ENCODE measurements around the gene LRRC71. TPM values are rescaled to one million over a fixed set of nuclear protein-coding genes. Genes with fewer than 3 reads are reported as not detected.

LRRC71 gene
- total RNA-seq, 1 donor from 2014 or later, result not detected

GRCh38 chr1:156943756-156944155 lies 23.3 kb downstream of the LRRC71 start:
- no peak for DNase-seq (ENCODE audit: low spot score)
- ATAC-seq, result no peak

GRCh38 chr1:156944268-156944667 lies 23.8 kb downstream of the LRRC71 start:
- DNase-seq (ENCODE audit: low spot score), result no peak

GRCh38 chr1:156944848-156945247 lies 24.4 kb downstream of the LRRC71 start:
- no peak for ATAC-seq
- no peak for DNase-seq (ENCODE audit: low spot score)

More at GRCh38 chr1:156944268-156944667, 23.8 kb downstream of the LRRC71 start:
- ATAC-seq, result no peak

- ATAC-seq, result no peak
- no peak for DNase-seq (ENCODE audit: low spot score)
These were observed 25.6 kb downstream of the LRRC71 start for GRCh38 chr1:156945881-156946661.

GRCh38 chr1:156947127-156947526 lies 26.7 kb downstream of the LRRC71 start:
- ATAC-seq (no peak), DNase-seq (ENCODE audit: low spot score) (no peak)

GRCh38 chr1:156947818-156948525 lies 27.5 kb downstream of the LRRC71 start:
- DNase-seq (ENCODE audit: low spot score) (no peak), ATAC-seq (no peak)

- no peak for ATAC-seq
- no peak for DNase-seq (ENCODE audit: low spot score)
These were observed 28.3 kb downstream of the LRRC71 start for GRCh38 chr1:156948708-156949107.

- DNase-seq (ENCODE audit: low spot score) (no peak), ATAC-seq (no peak)
These were observed 28.7 kb downstream of the LRRC71 start for GRCh38 chr1:156949127-156949526.

GRCh38 chr1:156951371-156951770 lies 30.9 kb downstream of the LRRC71 start:
- ATAC-seq, result no peak
- peak; percentile 8 for DNase-seq (ENCODE audit: low spot score)

- DNase-seq (ENCODE audit: low spot score), result no peak
- no peak for ATAC-seq
These were observed 33.1 kb downstream of the LRRC71 start for GRCh38 chr1:156953571-156953970.

- DNase-seq (ENCODE audit: low spot score) (no peak), ATAC-seq (no peak)
These were observed 35.9 kb downstream of the LRRC71 start for GRCh38 chr1:156956333-156956732.

GRCh38 chr1:156957634-156958033 lies 37.2 kb downstream of the LRRC71 start:
- DNase-seq (ENCODE audit: low spot score) (no peak), ATAC-seq (no peak)

- DNase-seq (ENCODE audit: low spot score) (no peak), ATAC-seq (no peak)
These were observed 37.8 kb downstream of the LRRC71 start for GRCh38 chr1:156958247-156958714.

- no peak for ATAC-seq
- DNase-seq (ENCODE audit: low spot score), result no peak
These were observed 39.0 kb downstream of the LRRC71 start for GRCh38 chr1:156959414-156959813.

GRCh38 chr1:156959925-156960324 lies 39.5 kb downstream of the LRRC71 start:
- no peak for DNase-seq (ENCODE audit: low spot score)

GRCh38 chr1:156961709-156962108 lies 41.3 kb downstream of the LRRC71 start:
- DNase-seq (ENCODE audit: low spot score) (no peak), ATAC-seq (no peak)

More at GRCh38 chr1:156959925-156960324, 39.5 kb downstream of the LRRC71 start:
- ATAC-seq, result no peak

GRCh38 chr1:156963621-156964020 lies 43.2 kb downstream of the LRRC71 start:
- ATAC-seq, result peak; percentile 46

GRCh38 chr1:156964441-156964840 lies 44.0 kb downstream of the LRRC71 start:
- ATAC-seq (no peak), DNase-seq (ENCODE audit: low spot score) (no peak)

More at GRCh38 chr1:156963621-156964020, 43.2 kb downstream of the LRRC71 start:
- no peak for DNase-seq (ENCODE audit: low spot score)

GRCh38 chr1:156969496-156969895 lies 49.1 kb downstream of the LRRC71 start:
- ATAC-seq (no peak), DNase-seq (ENCODE audit: low spot score) (no peak)

GRCh38 chr1:156970017-156970416 lies 49.6 kb downstream of the LRRC71 start:
- ATAC-seq (no peak), DNase-seq (ENCODE audit: low spot score) (no peak)

GRCh38 chr1:156973417-156973816 lies 53.0 kb downstream of the LRRC71 start:
- DNase-seq (ENCODE audit: low spot score) (no peak), ATAC-seq (no peak)

- DNase-seq (ENCODE audit: low spot score) (no peak), ATAC-seq (no peak)
These were observed 54.7 kb downstream of the LRRC71 start for GRCh38 chr1:156975084-156975483.
